DND-41 (cell line): ENCODE results near the gene PPID.
A peak's percentile ranks its signal among the peaks of the same experiment; 100 is the strongest.

Experiments used
- CTCF ChIP-seq: IDR thresholded peaks from 2 replicates; pipeline ENCODE4 v1.5.1; 2012; ENCODE audit warnings: borderline replicate concordance, low read length, moderate library complexity, mild to moderate bottlenecking; ENCODE audit not compliant: poor library complexity, severe bottlenecking; ENCODE audit errors: extremely low read depth
- EZH2 ChIP-seq: IDR thresholded peaks from 3 replicates; pipeline ENCODE4 v1.6.1; 2012; ENCODE audit warnings: borderline replicate concordance, low read depth, mild to moderate bottlenecking, moderate library complexity, low read length, inconsistent platforms; ENCODE audit not compliant: severe bottlenecking

- TF ChIP-seq CTCF, result peak; percentile 83
- TF ChIP-seq EZH2, result no peak
Measured at GRCh38 chr4:158671915-158672806, 51.0 kb downstream of the PPID start, which contains the start of gene ETFDH.
